Endodermal cell (in vitro differentiated cells): ENCODE results near the gene PCDH8. TPM values are rescaled to one million over a fixed set of nuclear protein-coding genes. Genes with fewer than 3 reads are reported as not detected.

Experiments used
- DNase-seq: peaks from one replicate; pipeline ENCODE4 v3.0.0-alpha.2; 2017
- H3K27ac ChIP-seq: 2 replicates; pipeline ENCODE4 v1.5.1; 2013; ENCODE audit warnings: mild to moderate bottlenecking, low read depth, low read length, moderate library complexity
- H3K27me3 ChIP-seq: 2 replicates; pipeline ENCODE4 v1.6.1; 2013; ENCODE audit warnings: mild to moderate bottlenecking, low read length, moderate library complexity; ENCODE audit not compliant: insufficient read depth, control insufficient read depth, poor library complexity, severe bottlenecking
- H3K36me3 ChIP-seq: 2 replicates; pipeline ENCODE4 v1.7.0; 2013; ENCODE audit warnings: mild to moderate bottlenecking, low read length, moderate library complexity; ENCODE audit not compliant: control insufficient read depth, insufficient read depth
- H3K4me1 ChIP-seq: one replicate; pipeline ENCODE4 v1.7.0; 2013; ENCODE audit warnings: low read length; ENCODE audit not compliant: control insufficient read depth, insufficient read depth
- H3K4me3 ChIP-seq: 2 replicates; pipeline ENCODE4 v1.5.1; 2013; ENCODE audit warnings: mild to moderate bottlenecking, low read length, moderate library complexity
- H3K9ac ChIP-seq: 2 replicates; pipeline ENCODE4 v1.6.1; 2013; ENCODE audit warnings: mild to moderate bottlenecking, low read length, moderate library complexity; ENCODE audit not compliant: poor library complexity, severe bottlenecking; ENCODE audit errors: extremely low read depth
- H3K9me3 ChIP-seq: 2 replicates; pipeline ENCODE4 v1.6.1; 2013; ENCODE audit warnings: mild to moderate bottlenecking, low read length, moderate library complexity; ENCODE audit not compliant: control insufficient read depth
- H3K27ac Mint-ChIP-seq: 2 replicates; pipeline ENCODE4 v1.8.0; 2020; ENCODE audit warnings: mixed read lengths
- H3K27me3 Mint-ChIP-seq: 2 replicates; pipeline ENCODE4 v1.8.0; 2021; ENCODE audit warnings: mild to moderate bottlenecking, mixed read lengths; ENCODE audit not compliant: insufficient read depth
- H3K36me3 Mint-ChIP-seq: 2 replicates; pipeline ENCODE4 v1.8.0; 2020; ENCODE audit warnings: low read depth, mixed read lengths
- H3K4me1 Mint-ChIP-seq: 2 replicates; pipeline ENCODE4 v1.8.0; 2020; ENCODE audit warnings: mixed read lengths
- H3K4me3 Mint-ChIP-seq: 2 replicates; pipeline ENCODE4 v1.8.0; 2020; ENCODE audit warnings: mild to moderate bottlenecking, moderate library complexity, mixed read lengths
- H3K9me3 Mint-ChIP-seq: 2 replicates; pipeline ENCODE4 v1.8.0; 2020; ENCODE audit warnings: mild to moderate bottlenecking, mixed read lengths
- WGBS, 2 experiments: methylation state at CpG; one replicate each; pipeline versions ENCODE4 v1.1.5 to v1.1.7; 2013; ENCODE audit warnings: missing lambda C conversion rate in 2 of 2, mixed read lengths in 1 of 2; ENCODE audit not compliant: insufficient coverage in 1 of 2, insufficient read length in 1 of 2; 5-methylcytosine and 5-hydroxymethylcytosine counted together
- total RNA-seq, 2 donors: library from RNA; stranded (reverse); fragmentation: NEBNext Ultra II Directional in 1 of 2; extraction: Animal tissue kit (Norgen Biotek cat#: 25700) in 1 of 2; gene quantifications; 2 replicates in 1 of 2; 3 replicates in 1 of 2; pipeline ENCODE4 v1.2.1, GENCODE V29; 2021
- TF ChIP-seq, protein P1 (sequence below): fragments of 200-600 bp; sonication (generic); conservative IDR thresholded peaks from 2 replicates; pipeline ENCODE4 v1.5.0; 2021; ENCODE audit warnings: antibody characterized with exemption, mild to moderate bottlenecking

PCDH8 gene
- total RNA-seq, 2 donors from 2014 or later = 1.8 to 10.6 TPM

DNA sequence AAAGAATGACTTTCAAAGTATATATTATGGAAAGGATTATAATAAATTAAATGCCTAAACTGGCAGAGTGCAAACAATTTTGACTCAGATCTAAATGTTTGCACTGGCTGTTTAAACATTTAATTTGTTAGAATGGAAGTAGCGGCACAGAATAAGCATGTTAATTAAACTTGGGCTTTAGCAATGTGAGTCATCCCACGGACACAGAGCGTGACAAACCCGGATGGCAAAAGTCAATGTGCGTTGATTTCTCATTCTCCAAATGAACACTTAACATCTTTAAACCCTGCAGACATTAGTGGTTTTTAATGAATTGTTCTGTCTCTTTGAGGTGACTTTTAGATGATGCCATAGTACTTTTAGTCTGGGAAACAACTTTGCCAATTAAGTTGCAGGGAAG is 38.4 kb downstream of the PCDH8 start:
- peaks cover 3% of the 10 kb centered on the region for H3K27me3 Mint-ChIP-seq
- TF ChIP-seq, protein P1, sequence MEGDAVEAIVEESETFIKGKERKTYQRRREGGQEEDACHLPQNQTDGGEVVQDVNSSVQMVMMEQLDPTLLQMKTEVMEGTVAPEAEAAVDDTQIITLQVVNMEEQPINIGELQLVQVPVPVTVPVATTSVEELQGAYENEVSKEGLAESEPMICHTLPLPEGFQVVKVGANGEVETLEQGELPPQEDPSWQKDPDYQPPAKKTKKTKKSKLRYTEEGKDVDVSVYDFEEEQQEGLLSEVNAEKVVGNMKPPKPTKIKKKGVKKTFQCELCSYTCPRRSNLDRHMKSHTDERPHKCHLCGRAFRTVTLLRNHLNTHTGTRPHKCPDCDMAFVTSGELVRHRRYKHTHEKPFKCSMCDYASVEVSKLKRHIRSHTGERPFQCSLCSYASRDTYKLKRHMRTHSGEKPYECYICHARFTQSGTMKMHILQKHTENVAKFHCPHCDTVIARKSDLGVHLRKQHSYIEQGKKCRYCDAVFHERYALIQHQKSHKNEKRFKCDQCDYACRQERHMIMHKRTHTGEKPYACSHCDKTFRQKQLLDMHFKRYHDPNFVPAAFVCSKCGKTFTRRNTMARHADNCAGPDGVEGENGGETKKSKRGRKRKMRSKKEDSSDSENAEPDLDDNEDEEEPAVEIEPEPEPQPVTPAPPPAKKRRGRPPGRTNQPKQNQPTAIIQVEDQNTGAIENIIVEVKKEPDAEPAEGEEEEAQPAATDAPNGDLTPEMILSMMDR = no peak
- H3K9me3 Mint-ChIP-seq = peaks cover 8% of the 10 kb centered on the region

DNA sequence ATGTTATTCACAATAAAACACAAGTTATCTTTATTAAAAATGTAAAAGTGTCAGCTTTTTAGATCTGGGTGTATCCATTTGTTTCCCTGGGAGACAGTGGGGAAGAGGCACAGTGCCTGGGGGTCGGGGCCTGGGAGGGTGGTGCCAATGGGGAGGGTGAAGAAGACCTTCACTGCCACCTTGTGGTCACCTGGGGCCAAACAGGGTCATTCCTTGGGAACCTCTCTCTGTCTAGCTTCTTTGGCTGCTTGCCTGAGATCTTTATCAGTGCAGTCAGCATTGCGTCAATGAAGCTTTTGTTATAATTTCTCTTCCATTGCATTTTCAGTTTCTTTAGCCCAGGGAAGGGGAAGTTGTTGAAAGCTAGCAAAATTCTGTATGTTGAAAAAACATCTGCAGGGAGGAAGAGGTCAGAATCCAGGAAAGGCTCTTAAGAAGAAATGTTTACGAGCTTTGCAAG is 39.1 kb downstream of the PCDH8 start:
- H3K36me3 Mint-ChIP-seq = no peaks in the 10 kb centered on the region
- no peaks in the 10 kb centered on the region for H3K27me3 ChIP-seq
- no peak overlapping the region for H3K27ac ChIP-seq
- peak; percentile 93 for DNase-seq
- TF ChIP-seq, protein P1 = peak; percentile 96
- H3K9me3 Mint-ChIP-seq = peaks cover 2% of the 10 kb centered on the region
- H3K27me3 Mint-ChIP-seq = peaks cover 3% of the 10 kb centered on the region
- no peak overlapping the region for H3K9ac ChIP-seq
- H3K4me3 ChIP-seq = no peak overlapping the region
- no peak overlapping the region for H3K4me3 Mint-ChIP-seq
- no peaks in the 10 kb centered on the region for H3K36me3 ChIP-seq
- no peak overlapping the region for H3K27ac Mint-ChIP-seq
- H3K9me3 ChIP-seq = no peaks in the 10 kb centered on the region
- H3K4me1 Mint-ChIP-seq = peaks cover 8% of the 10 kb centered on the region
- 44 to 52% methylated on average over 3 of the region's 3 CpGs for WGBS, 2 experiments
- no peaks in the 10 kb centered on the region for H3K4me1 ChIP-seq

More for the DNA sequence above, 38.4 kb downstream of the PCDH8 start:
- Mint-ChIP-seq H3K4me3 (no peak overlapping the region), H3K27ac (no peak overlapping the region), H3K4me1 (peaks cover 8% of the 10 kb centered on the region), H3K36me3 (peaks cover 2% of the 10 kb centered on the region)
- no peaks in the 10 kb centered on the region for H3K36me3 ChIP-seq
- WGBS, 2 experiments = 90% methylated on average over 5 of the region's 5 CpGs; no CpG with 5 or more reads in 1 of the 2 experiments
- H3K27me3 ChIP-seq = no peaks in the 10 kb centered on the region
- DNase-seq = no peak
- H3K9me3 ChIP-seq = no peaks in the 10 kb centered on the region
- no peak overlapping the region for H3K27ac ChIP-seq
- H3K4me3 ChIP-seq = no peak overlapping the region
- no peak overlapping the region for H3K9ac ChIP-seq
- no peaks in the 10 kb centered on the region for H3K4me1 ChIP-seq

DNA sequence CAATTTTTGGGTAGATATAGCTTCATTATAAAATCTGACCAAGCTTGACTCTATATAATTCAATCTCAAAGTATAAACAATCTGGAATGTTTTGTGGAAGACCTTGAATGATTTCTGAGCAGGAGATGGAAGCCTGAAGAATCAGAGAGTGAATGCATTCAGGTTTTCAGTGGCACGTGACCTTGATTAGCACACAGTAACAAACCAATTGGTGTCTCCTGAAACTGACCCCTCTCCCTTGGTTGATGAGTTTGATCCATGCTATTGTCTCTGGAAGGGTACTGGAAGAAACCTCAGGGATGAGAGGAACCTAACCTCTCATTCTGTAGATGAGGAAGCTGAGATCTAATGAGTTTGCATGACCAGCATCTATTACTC is 39.6 kb downstream of the PCDH8 start:
- Mint-ChIP-seq H3K4me3 (no peak overlapping the region), H3K4me1 (peaks cover 8% of the 10 kb centered on the region), H3K36me3 (no peaks in the 10 kb centered on the region), H3K9me3 (no peaks in the 10 kb centered on the region), H3K27ac (no peak overlapping the region), H3K27me3 (peaks cover 3% of the 10 kb centered on the region)
- Histone ChIP-seq H3K27ac (no peak overlapping the region), H3K27me3 (no peaks in the 10 kb centered on the region), H3K36me3 (no peaks in the 10 kb centered on the region), H3K9me3 (no peaks in the 10 kb centered on the region), H3K4me1 (no peaks in the 10 kb centered on the region), H3K9ac (no peak overlapping the region), H3K4me3 (no peak overlapping the region)
- no peak for DNase-seq
- 100% methylated on average over 1 of the region's 1 CpG for WGBS, 2 experiments
- TF ChIP-seq, protein P1 = no peak
